Parathyroid adenoma (tissue), 2 donors: ENCODE results near the gene IRGQ.
"Not testable (repeated sequence)": the region's sequence is repeated elsewhere in the genome, so short reads cannot be mapped to it uniquely, and the experiment has no call there.

Experiments
- H2AFZ ChIP-seq: fragments of 300-600 bp; sonication (generic); one replicate; pipeline ENCODE4 v1.7.0; 2017; ENCODE audit warnings: antibody characterized with exemption, mild to moderate bottlenecking
- H3K27ac ChIP-seq: fragments of 300-600 bp; sonication (generic); one replicate; pipeline ENCODE4 v1.7.0; 2017
- H3K27me3 ChIP-seq: fragments of 300-600 bp; sonication (generic); one replicate; pipeline ENCODE4 v1.7.0; 2017; ENCODE audit warnings: low read length; ENCODE audit not compliant: control insufficient read depth, insufficient read depth
- H3K36me3 ChIP-seq: fragments of 300-600 bp; sonication (generic); one replicate; pipeline ENCODE4 v1.7.0; 2017; ENCODE audit warnings: low read length; ENCODE audit not compliant: control insufficient read depth, insufficient read depth
- H3K4me1 ChIP-seq: fragments of 300-600 bp; sonication (generic); one replicate; pipeline ENCODE4 v1.7.0; 2017; ENCODE audit warnings: control low read depth
- H3K4me2 ChIP-seq: fragments of 300-600 bp; sonication (generic); one replicate; pipeline ENCODE4 v1.7.0; 2017; ENCODE audit warnings: low read length
- H3K4me3 ChIP-seq: fragments of 300-600 bp; sonication (generic); one replicate; pipeline ENCODE4 v1.7.0; 2017; ENCODE audit warnings: low read depth, low read length
- H3K79me2 ChIP-seq: fragments of 300-600 bp; sonication (generic); one replicate; pipeline ENCODE4 v1.7.0; 2017; ENCODE audit warnings: control low read depth
- H3K9ac ChIP-seq: fragments of 300-600 bp; sonication (generic); one replicate; pipeline ENCODE4 v1.7.0; 2017; ENCODE audit warnings: mild to moderate bottlenecking
- H3K9me3 ChIP-seq: fragments of 300-600 bp; sonication (generic); one replicate; pipeline ENCODE4 v1.7.0; 2017; ENCODE audit warnings: low read length; ENCODE audit not compliant: control insufficient read depth
- TF ChIP-seq, protein P1 (sequence below): fragments of 300-600 bp; sonication (generic); IDR thresholded peaks from one replicate; pipeline ENCODE4 v1.7.0; 2017; ENCODE audit warnings: antibody characterized with exemption, mild to moderate bottlenecking
- donor health status: primary hyperparathyroidism.

The IRGQ gene

DNA sequence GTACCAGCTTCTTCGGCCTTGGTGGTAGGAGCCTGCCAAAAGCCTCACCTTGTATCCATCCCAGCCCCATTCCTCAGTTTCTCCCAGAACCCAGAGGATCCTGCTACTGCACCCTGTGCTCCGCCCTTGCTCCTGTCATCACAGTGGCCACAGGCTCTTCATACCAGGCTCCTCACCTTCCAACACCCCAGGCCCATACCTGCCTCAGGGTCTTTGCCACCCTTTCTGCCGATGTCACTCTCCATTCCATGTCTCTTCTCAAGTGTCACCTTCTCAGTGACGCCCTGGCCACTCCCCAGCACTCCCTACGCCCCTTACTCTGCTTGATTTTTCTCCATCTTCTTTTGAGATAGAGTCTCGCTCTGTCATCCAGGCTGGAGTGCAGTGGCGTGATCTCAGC lies 13.9 kb upstream of the IRGQ start:
- Histone ChIP-seq H3K4me1 (no peaks in the 10 kb centered on the region), H3K27me3 (no peaks in the 10 kb centered on the region), H3K4me2 (no peak overlapping the region), H3K36me3 (no peaks in the 10 kb centered on the region), H3K4me3 (no peak overlapping the region), H3K79me2 (no peaks in the 10 kb centered on the region), H3K9ac (no peak overlapping the region), H2AFZ (no peak overlapping the region), H3K9me3 (no peaks in the 10 kb centered on the region), H3K27ac (no peak overlapping the region)
- TF ChIP-seq, protein P1, sequence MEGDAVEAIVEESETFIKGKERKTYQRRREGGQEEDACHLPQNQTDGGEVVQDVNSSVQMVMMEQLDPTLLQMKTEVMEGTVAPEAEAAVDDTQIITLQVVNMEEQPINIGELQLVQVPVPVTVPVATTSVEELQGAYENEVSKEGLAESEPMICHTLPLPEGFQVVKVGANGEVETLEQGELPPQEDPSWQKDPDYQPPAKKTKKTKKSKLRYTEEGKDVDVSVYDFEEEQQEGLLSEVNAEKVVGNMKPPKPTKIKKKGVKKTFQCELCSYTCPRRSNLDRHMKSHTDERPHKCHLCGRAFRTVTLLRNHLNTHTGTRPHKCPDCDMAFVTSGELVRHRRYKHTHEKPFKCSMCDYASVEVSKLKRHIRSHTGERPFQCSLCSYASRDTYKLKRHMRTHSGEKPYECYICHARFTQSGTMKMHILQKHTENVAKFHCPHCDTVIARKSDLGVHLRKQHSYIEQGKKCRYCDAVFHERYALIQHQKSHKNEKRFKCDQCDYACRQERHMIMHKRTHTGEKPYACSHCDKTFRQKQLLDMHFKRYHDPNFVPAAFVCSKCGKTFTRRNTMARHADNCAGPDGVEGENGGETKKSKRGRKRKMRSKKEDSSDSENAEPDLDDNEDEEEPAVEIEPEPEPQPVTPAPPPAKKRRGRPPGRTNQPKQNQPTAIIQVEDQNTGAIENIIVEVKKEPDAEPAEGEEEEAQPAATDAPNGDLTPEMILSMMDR = no peak

DNA sequence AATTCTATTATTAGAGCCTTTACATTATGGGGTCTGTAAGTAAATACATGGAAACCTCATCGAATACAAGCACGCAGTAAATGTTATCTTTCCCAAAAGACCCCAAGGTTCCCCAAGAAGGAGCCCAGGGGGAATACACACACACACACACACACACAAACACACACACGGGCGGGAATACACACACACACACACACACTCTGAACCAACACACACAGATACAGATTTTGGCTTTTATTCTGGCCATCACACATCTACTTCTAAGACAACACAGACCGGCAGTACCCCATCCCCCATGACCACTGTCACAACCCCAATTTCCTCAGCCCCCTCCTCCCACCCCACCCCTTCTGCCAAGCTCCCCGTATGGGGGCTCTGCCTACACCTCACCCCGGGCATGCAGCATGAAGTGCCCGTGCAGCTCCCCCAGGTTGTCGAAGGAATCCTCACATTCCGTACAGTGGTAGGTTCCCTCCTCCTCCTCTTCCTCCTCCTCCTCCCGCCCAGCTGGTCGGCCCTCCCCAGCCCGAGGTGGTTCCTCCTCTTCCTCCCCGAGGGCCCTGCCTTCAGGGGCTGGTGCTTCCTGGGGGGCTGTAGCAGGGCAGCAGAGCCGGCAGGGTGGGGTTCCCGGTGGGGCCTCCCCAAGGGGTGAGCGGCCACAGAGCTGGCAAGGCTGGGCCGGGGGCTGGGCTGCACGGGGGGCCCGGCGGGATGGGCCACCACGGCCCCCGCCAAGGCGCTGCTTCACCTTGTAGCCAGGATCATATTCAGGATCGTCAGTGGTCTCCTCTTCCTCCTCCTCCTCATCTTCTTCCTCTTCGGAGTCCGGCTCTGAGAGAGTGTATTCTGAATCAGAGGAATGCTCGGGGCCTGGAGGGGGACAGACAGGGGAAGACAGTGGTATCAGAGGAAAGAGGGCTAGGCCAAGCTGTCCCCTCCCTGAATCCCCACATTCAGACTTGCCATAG lies 11.6 kb upstream of the IRGQ start:
- Histone ChIP-seq H3K27me3 (no peaks in the 10 kb centered on the region), H3K4me3 (no peak overlapping the region), H3K9ac (no peak overlapping the region), H3K27ac (no peak overlapping the region), H2AFZ (no peak overlapping the region), H3K4me2 (no peak overlapping the region), H3K9me3 (no peaks in the 10 kb centered on the region), H3K4me1 (no peaks in the 10 kb centered on the region), H3K36me3 (no peaks in the 10 kb centered on the region), H3K79me2 (no peaks in the 10 kb centered on the region)
- TF ChIP-seq, protein P1 = no peak

DNA sequence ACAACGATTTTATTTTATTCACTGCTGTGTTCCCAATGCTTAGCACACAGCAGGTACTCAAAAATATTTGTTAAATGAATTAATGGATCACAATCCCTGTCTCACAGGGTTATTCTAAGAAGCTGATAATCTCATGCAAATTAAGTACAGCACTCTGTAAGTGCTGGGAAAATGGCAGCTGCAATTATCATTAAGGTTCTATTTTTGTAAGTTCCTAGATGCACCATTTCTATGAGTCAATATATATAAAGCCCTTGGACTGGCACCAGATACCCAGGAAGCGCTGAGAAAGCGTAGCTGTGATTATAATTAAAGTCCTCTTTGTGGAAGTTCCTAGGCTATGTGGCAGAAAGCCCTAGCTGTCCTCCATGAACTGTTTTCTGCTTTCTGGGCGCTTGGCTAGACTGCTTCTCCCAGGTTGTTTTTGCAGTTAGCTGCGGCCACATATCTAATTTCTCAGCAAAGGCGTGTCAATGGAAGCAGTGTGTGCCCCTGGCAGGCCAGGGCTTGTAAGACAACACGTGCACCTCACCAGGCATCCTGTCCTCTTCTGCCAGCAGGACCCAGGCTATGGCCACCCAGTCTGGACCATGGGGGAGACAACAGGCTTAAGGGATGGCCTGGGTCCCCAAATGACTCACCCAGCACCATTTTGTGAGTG lies 10.8 kb upstream of the IRGQ start:
- H3K9me3 ChIP-seq = no peaks in the 10 kb centered on the region
- H3K4me3 ChIP-seq = no peak overlapping the region
- H3K36me3 ChIP-seq = no peaks in the 10 kb centered on the region
- H3K79me2 ChIP-seq = no peaks in the 10 kb centered on the region
- TF ChIP-seq, protein P1 = no peak
- no peak overlapping the region for H3K9ac ChIP-seq
- no peaks in the 10 kb centered on the region for H3K27me3 ChIP-seq
- no peaks in the 10 kb centered on the region for H3K4me1 ChIP-seq
- H3K4me2 ChIP-seq = no peak overlapping the region
- H2AFZ ChIP-seq = no peak overlapping the region
- H3K27ac ChIP-seq = no peak overlapping the region

DNA sequence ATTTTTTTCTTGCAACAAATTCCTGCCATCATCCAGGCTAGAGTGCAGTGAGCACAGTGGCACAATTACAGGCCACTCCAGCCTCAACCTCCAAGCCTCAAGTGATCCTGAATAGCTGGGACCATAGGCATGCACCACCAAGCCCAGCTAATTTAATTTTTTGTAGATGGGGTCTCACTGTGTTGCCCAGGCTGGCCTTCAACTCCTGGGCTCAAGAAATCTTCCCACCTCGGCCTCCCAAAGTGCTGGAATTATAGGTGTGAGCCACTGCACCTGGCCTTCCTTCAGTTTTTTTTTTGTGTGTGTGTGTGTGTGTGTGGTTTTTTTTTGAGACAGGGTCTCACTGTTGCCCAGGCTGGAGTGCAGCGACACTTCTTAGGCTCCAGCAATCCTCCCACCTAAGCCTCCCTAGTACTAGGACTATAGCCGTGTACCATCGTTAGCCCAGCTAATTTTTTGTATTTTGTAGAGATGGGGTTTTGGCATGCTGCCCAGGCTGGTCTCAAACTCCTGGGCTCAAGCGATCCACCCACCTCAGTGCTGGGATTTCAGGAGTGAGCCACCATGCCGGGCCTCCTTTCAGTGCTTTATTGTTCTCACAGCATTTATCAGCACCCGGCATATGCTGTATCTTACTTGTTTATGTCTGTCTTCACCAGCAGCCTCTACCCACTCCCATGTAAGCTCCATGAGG lies 10.1 kb upstream of the IRGQ start:
- Histone ChIP-seq H2AFZ (no peak overlapping the region), H3K27ac (no peak overlapping the region)
- TF ChIP-seq, protein P1 = no peak

DNA sequence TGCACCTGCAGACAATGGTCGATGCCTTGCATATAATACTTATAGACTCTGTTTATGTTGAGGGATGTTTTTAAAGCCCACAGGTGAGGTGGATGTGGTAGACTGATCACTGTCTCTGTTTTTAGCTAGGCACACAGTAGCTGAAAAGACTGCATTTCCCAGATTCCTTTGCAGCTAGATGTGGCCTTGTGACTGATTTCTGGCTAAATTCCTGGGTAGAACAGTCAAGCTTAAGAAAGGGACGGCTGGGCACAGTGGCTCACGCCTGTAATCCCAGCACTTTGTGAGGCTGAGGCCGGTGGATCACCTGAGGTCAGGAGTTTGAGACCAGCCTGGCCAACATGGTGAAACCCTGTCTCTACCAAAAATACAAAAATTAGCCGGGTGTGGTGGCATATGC lies 4.4 kb upstream of the IRGQ start:
- not testable (repeated sequence) for H3K9me3 ChIP-seq, H3K4me2 ChIP-seq, H3K79me2 ChIP-seq, H3K36me3 ChIP-seq, H3K4me1 ChIP-seq, H3K27me3 ChIP-seq, H3K4me3 ChIP-seq, H3K9ac ChIP-seq, H3K27ac ChIP-seq, H2AFZ ChIP-seq

More for the DNA sequence above, 10.1 kb upstream of the IRGQ start:
- Histone ChIP-seq H3K4me2 (no peak overlapping the region), H3K79me2 (no peaks in the 10 kb centered on the region), H3K9me3 (no peaks in the 10 kb centered on the region), H3K36me3 (no peaks in the 10 kb centered on the region), H3K27me3 (no peaks in the 10 kb centered on the region), H3K4me1 (no peaks in the 10 kb centered on the region), H3K4me3 (no peak overlapping the region), H3K9ac (no peak overlapping the region)
